ENCODE results near the gene STRAP. TPM values are rescaled to one million over a fixed set of nuclear protein-coding genes. Genes with fewer than 3 reads are reported as not detected.

Gene STRAP
- total and polyA plus RNA-seq, 2 donors (not counting 3 experiments of a cell fraction or from before 2014, with no cell fraction given), result 76.9 to 138 TPM

DNA sequence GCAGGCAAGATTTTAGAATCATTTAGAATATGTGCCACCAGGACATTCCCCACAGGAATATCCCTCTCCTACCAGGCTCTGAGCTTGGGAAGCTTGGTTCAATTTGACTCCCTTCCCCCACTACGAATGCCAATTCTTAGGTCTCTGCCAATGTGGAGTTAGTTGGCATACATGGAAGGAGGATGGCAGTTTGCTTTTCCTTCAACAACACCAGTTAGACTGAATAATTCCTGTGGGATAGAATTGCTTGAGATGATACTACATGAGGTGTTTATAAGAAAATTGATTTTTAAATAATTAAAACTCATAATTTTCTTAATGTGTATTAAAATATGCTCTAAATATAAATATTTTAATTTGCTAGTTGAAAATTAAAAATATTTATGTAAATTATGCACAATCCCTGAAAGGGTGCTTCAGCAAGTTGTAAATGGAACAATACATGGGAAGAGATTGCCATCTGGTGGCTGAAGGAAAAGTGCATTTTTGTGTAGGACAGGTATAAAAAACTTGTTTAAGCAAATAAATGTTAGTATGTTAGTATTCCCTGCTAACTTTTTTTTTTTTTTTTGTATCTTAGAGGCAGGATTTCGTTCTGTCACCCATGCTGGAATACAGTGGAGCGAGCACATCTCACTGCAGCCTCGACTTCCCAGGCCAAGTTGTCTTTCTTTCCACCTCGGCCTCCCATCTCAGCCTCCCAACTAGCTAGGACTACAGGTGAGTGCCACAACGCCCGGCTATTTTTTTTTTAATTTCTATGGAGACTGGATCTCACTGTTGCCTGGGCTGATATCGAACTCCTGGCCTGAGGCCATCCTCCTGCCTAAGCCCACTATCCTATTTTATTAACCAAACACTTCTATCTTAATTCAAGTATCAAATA, 25.8 kb upstream of the STRAP start:
- no peak overlapping the region for H3K4me3 ChIP-seq (replicated peaks in 1 of 3; ENCODE audit: insufficient read depth in 1 of 3, low read depth in 1 of 3, low read length in 3 of 3)
- H3K9me3 ChIP-seq (replicated peaks; ENCODE audit: control insufficient read depth, insufficient read depth, low read length), result no peaks in the 10 kb centered on the region
- H3K9me1 ChIP-seq (replicated peaks; ENCODE audit: control insufficient read depth, extremely low read depth, insufficient read depth, low read length), result no peaks in the 10 kb centered on the region
- FAIRE-seq, result no peak
- H3K27me3 ChIP-seq (ENCODE audit: control insufficient read depth in 2 of 2, insufficient read depth in 2 of 2, low read length in 2 of 2), result no peaks in the 10 kb centered on the region
- no peak overlapping the region for H3K4me2 ChIP-seq (ENCODE audit: insufficient read depth, low read length)
- no peaks in the 10 kb centered on the region for H3K4me1 ChIP-seq (ENCODE audit: control insufficient read depth, extremely low read depth, insufficient read depth, low read length)
- no TSS peak for BruUV-seq (replicated peaks)
- peak; percentile 37 to 42 for TF ChIP-seq CTCF (IDR thresholded peaks at IDR 0.05; ENCODE audit: extremely low read depth in 1 of 2, insufficient read depth in 1 of 2, low read depth in 1 of 2, low read length in 2 of 2)
- no peak for TF ChIP-seq JUN (IDR thresholded peaks at IDR 0.05; ENCODE audit: borderline replicate concordance, insufficient read depth, insufficient read length, low read depth)
- TF ChIP-seq MYC (IDR thresholded peaks at IDR 0.05; ENCODE audit: low read depth, low read length), result no peak
- ChIA-PET POLR2A (no interaction called here), CTCF (interaction anchor here (0.7 to 5.1 kb wide), 17 partner anchors 9 to 629 kb away, joined by 3 to 150 read pairs (median 5); no protein-coding TSS in a partner anchor)
- no peaks in the 10 kb centered on the region for H3K79me2 ChIP-seq (ENCODE audit: control insufficient read depth, insufficient read depth, low read length)
- H4K20me1 ChIP-seq (replicated peaks; ENCODE audit: control insufficient read depth, extremely low read depth, insufficient read depth, low read length), result no peaks in the 10 kb centered on the region
- H3K27ac ChIP-seq (ENCODE audit: insufficient read depth, low read depth, low read length), result no peak overlapping the region
- no peak overlapping the region for H3K9ac ChIP-seq (replicated peaks; ENCODE audit: extremely low read depth, insufficient read depth, low read length)
- no peaks in the 10 kb centered on the region for H3K36me3 ChIP-seq (ENCODE audit: control insufficient read depth in 2 of 2, extremely low read depth in 1 of 2, insufficient read depth in 2 of 2, low read length in 2 of 2)
- intact Hi-C loops (cut with micrococcal nuclease), result loop anchor here (1.0 to 5.0 kb wide), 5 partner anchors 69 to 629 kb away; partner anchors contain the start of gene EPS8
- DNase-seq (ENCODE audit: low read depth, low spot score), result peak; percentile 82
- dilution Hi-C loops (cut with MboI; ENCODE audit: extremely low pct_ligation_motif_present, low sequenced_read_pairs), result no loop called here
- H2AFZ ChIP-seq (ENCODE audit: low read depth, low read length), result no peak overlapping the region

GRCh38 chr12:15858353-15858752, 23.8 kb upstream of the STRAP start:
- Histone ChIP-seq H3K9me3 (replicated peaks; ENCODE audit: control insufficient read depth, insufficient read depth, low read length) (no peaks in the 10 kb centered on the region), H3K79me2 (ENCODE audit: control insufficient read depth, insufficient read depth, low read length) (no peaks in the 10 kb centered on the region), H4K20me1 (replicated peaks; ENCODE audit: control insufficient read depth, extremely low read depth, insufficient read depth, low read length) (no peaks in the 10 kb centered on the region), H3K4me2 (ENCODE audit: insufficient read depth, low read length) (no peak overlapping the region), H3K4me1 (ENCODE audit: control insufficient read depth, extremely low read depth, insufficient read depth, low read length) (no peaks in the 10 kb centered on the region), H3K27me3 (ENCODE audit: control insufficient read depth in 2 of 2, insufficient read depth in 2 of 2, low read length in 2 of 2) (no peaks in the 10 kb centered on the region), H3K9me1 (replicated peaks; ENCODE audit: control insufficient read depth, extremely low read depth, insufficient read depth, low read length) (no peaks in the 10 kb centered on the region), H3K9ac (replicated peaks; ENCODE audit: extremely low read depth, insufficient read depth, low read length) (no peak overlapping the region), H3K4me3 (replicated peaks in 1 of 3; ENCODE audit: insufficient read depth in 1 of 3, low read depth in 1 of 3, low read length in 3 of 3) (no peak overlapping the region), H3K36me3 (ENCODE audit: control insufficient read depth in 2 of 2, extremely low read depth in 1 of 2, insufficient read depth in 2 of 2, low read length in 2 of 2) (no peaks in the 10 kb centered on the region), H2AFZ (ENCODE audit: low read depth, low read length) (no peak overlapping the region), H3K27ac (ENCODE audit: insufficient read depth, low read depth, low read length) (no peak overlapping the region)
- no peak for TF ChIP-seq MYC (IDR thresholded peaks at IDR 0.05; ENCODE audit: low read depth, low read length)
- TF ChIP-seq GATA2 (IDR thresholded peaks at IDR 0.05; ENCODE audit: insufficient read depth, insufficient read length, low read depth, low read length), result no peak
- TF ChIP-seq FOS (IDR thresholded peaks at IDR 0.05; ENCODE audit: borderline replicate concordance, insufficient read depth, low read length), result no peak
- no peak for TF ChIP-seq EZH2 (IDR thresholded peaks at IDR 0.05; ENCODE audit: borderline replicate concordance, low read depth, low read length, severe bottlenecking)
- TF ChIP-seq POLR2AphosphoS5 (IDR thresholded peaks at IDR 0.05; ENCODE audit: insufficient read depth, low read depth, low read length), result no peak
- no peak for TF ChIP-seq CTCF (IDR thresholded peaks at IDR 0.05; ENCODE audit: extremely low read depth in 1 of 2, insufficient read depth in 1 of 2, low read depth in 1 of 2, low read length in 2 of 2)
- no peak for TF ChIP-seq MAX (IDR thresholded peaks at IDR 0.05; ENCODE audit: insufficient read depth, insufficient read length)
- TF ChIP-seq POLR2A (IDR thresholded peaks at IDR 0.05; ENCODE audit: low read depth, low read length), result no peak
- no peak for TF ChIP-seq JUN (IDR thresholded peaks at IDR 0.05; ENCODE audit: borderline replicate concordance, insufficient read depth, insufficient read length, low read depth)
- FAIRE-seq, result no peak
- dilution Hi-C loops (cut with MboI; ENCODE audit: extremely low pct_ligation_motif_present, low sequenced_read_pairs) (no loop called here), intact Hi-C loops (cut with micrococcal nuclease) (loop anchor here (1.0 to 5.0 kb wide), 2 partner anchors 41 to 71 kb away; partner anchors contain the start of gene EPS8)
- ChIA-PET POLR2A (no interaction called here), CTCF (interaction anchor here (0.7 to 5.1 kb wide), 17 partner anchors 10 to 638 kb away, joined by 3 to 150 read pairs (median 4); partner anchors contain the start of gene RERG)
- no peak for DNase-seq (ENCODE audit: low read depth, low spot score)
- BruUV-seq (replicated peaks), result no TSS peak

Measured in endothelial cell of umbilical vein (primary cell).